Measurements from ENCODE around the gene SHTN1.

- TF ChIP-seq EP300 (IDR thresholded peaks at IDR 0.05; ENCODE audit: borderline replicate concordance), result no peak
- TF ChIP-seq EGR1 (IDR thresholded peaks at IDR 0.05), result no peak
Measured at GRCh38 chr10:116893686-116894037, 111.3 kb downstream of the SHTN1 start.
